Endothelial cell of umbilical vein (primary cell): ENCODE results near the gene RPGRIP1L. TPM values are rescaled to one million over a fixed set of nuclear protein-coding genes. Genes with fewer than 3 reads are reported as not detected.

Experiments
- BruUV-seq: library from RNA; stranded (reverse); fragments of 400-500 nt; replicated peaks from 2 replicates; lab custom pipeline; 2021; lab: Mats Ljungman, UMichigan
- CTCF ChIA-PET: fragments of 300-600, 350-600 bp; sonication (Branson Sonifier 250); formaldehyde crosslinking; loops from one replicate; lab custom pipeline; 2021; ENCODE audit warnings: antibody characterized with exemption, inconsistent platforms; lab: Charles Lee
- POLR2A ChIA-PET: fragments of 300-600, 350-600 bp; sonication (Branson Sonifier 250); formaldehyde crosslinking; loops from one replicate; lab custom pipeline; 2021; ENCODE audit warnings: antibody characterized with exemption, inconsistent platforms; lab: Charles Lee
- DNase-seq: peaks from one replicate; pipeline ENCODE4 v3.0.0-alpha.2; 2011; ENCODE audit warnings: low read depth, low spot score
- FAIRE-seq: peaks from 2 replicates; lab custom pipeline; 2011; peaks lifted over from hg19 to GRCh38; lab: Jason Lieb, UNC
- H2AFZ ChIP-seq: 2 replicates; pipeline ENCODE4 v1.6.0; 2012; ENCODE audit warnings: low read depth, low read length, control low read depth, inconsistent platforms
- H3K27ac ChIP-seq: 2 replicates; pipeline ENCODE4 v1.5.1; 2011; ENCODE audit warnings: low read depth, mild to moderate bottlenecking, control low read depth, low read length, moderate library complexity; ENCODE audit not compliant: insufficient read depth
- H3K27me3 ChIP-seq, 2 experiments: 2 replicates each; pipeline versions ENCODE4 v1.6.0 to v1.6.1; 2011; ENCODE audit warnings: low read length in 2 of 2, mixed read lengths in 1 of 2; ENCODE audit not compliant: control insufficient read depth in 2 of 2, insufficient read depth in 2 of 2
- H3K36me3 ChIP-seq, 2 experiments: 2 replicates in 1 of 2; 3 replicates in 1 of 2; pipeline ENCODE4 v1.5.1; 2011; ENCODE audit warnings: low read length in 2 of 2, mild to moderate bottlenecking in 1 of 2, moderate library complexity in 1 of 2; ENCODE audit not compliant: control insufficient read depth in 2 of 2, insufficient read depth in 2 of 2; ENCODE audit errors: extremely low read depth in 1 of 2
- H3K4me1 ChIP-seq: 3 replicates; pipeline ENCODE4 v1.5.1; 2011; ENCODE audit warnings: mild to moderate bottlenecking, low read length; ENCODE audit not compliant: control insufficient read depth, insufficient read depth; ENCODE audit errors: extremely low read depth
- H3K4me2 ChIP-seq: 2 replicates; pipeline ENCODE4 v1.6.1; 2011; ENCODE audit warnings: low read length, control low read depth, mixed read lengths; ENCODE audit not compliant: insufficient read depth
- H3K4me3 ChIP-seq, 3 experiments: fragments of 200-600 bp in 1 of 3; sonication (generic), shearing (Covaris generic) in 1 of 3; replicated peaks in 1 of 3; 2 replicates each; pipeline ENCODE4 v1.5.1; 2011 to 2016; ENCODE audit warnings: control low read depth in 3 of 3, low read length in 3 of 3, mild to moderate bottlenecking in 2 of 3, inconsistent platforms in 1 of 3, low read depth in 1 of 3, moderate library complexity in 1 of 3; ENCODE audit not compliant: insufficient read depth in 1 of 3
- H3K79me2 ChIP-seq: 2 replicates; pipeline ENCODE4 v1.6.0; 2012; ENCODE audit warnings: low read length, inconsistent platforms; ENCODE audit not compliant: control insufficient read depth, insufficient read depth
- H3K9ac ChIP-seq: replicated peaks from 2 replicates; pipeline ENCODE3; 2011; ENCODE audit warnings: low read length, control low read depth; ENCODE audit not compliant: insufficient read depth; ENCODE audit errors: extremely low read depth
- H3K9me1 ChIP-seq: replicated peaks from 3 replicates; pipeline ENCODE4 v1.6.0; 2011; ENCODE audit warnings: mild to moderate bottlenecking, low read length; ENCODE audit not compliant: control insufficient read depth, insufficient read depth; ENCODE audit errors: extremely low read depth
- H3K9me3 ChIP-seq: replicated peaks from 2 replicates; pipeline ENCODE4 v1.5.1; 2012; ENCODE audit warnings: low read length, inconsistent platforms; ENCODE audit not compliant: control insufficient read depth, insufficient read depth
- H4K20me1 ChIP-seq: replicated peaks from 2 replicates; pipeline ENCODE3; 2011; ENCODE audit warnings: mild to moderate bottlenecking, low read length; ENCODE audit not compliant: control insufficient read depth, insufficient read depth; ENCODE audit errors: extremely low read depth
- CTCF ChIP-seq, 2 donors: IDR thresholded peaks; 1 replicate in 1 of 2; 2 replicates in 1 of 2; pipeline ENCODE4 v1.5.1; 2011; ENCODE audit warnings: low read length in 2 of 2, mild to moderate bottlenecking in 2 of 2, moderate library complexity in 2 of 2, control low read depth in 1 of 2, inconsistent platforms in 1 of 2, low read depth in 1 of 2; ENCODE audit not compliant: insufficient read depth in 1 of 2; ENCODE audit errors: extremely low read depth in 1 of 2
- EZH2 ChIP-seq: IDR thresholded peaks from 2 replicates; pipeline ENCODE4 v1.6.1; 2012; ENCODE audit warnings: borderline replicate concordance, low read depth, mild to moderate bottlenecking, moderate library complexity, low read length, inconsistent platforms; ENCODE audit not compliant: severe bottlenecking
- FOS ChIP-seq: IDR thresholded peaks from 2 replicates; pipeline ENCODE4 v1.6.1; 2011; ENCODE audit warnings: mild to moderate bottlenecking, low read length, moderate library complexity, borderline replicate concordance; ENCODE audit not compliant: insufficient read depth
- GATA2 ChIP-seq: IDR thresholded peaks from 2 replicates; pipeline ENCODE4 v1.7.0; 2011; ENCODE audit warnings: low read depth, mild to moderate bottlenecking, moderate library complexity, mixed read lengths, low read length; ENCODE audit not compliant: insufficient read length, insufficient read depth
- JUN ChIP-seq: IDR thresholded peaks from 2 replicates; pipeline ENCODE4 v1.6.1; 2011; ENCODE audit warnings: borderline replicate concordance, low read depth; ENCODE audit not compliant: insufficient read length, insufficient read depth
- MAX ChIP-seq: IDR thresholded peaks from 2 replicates; pipeline ENCODE4 v1.6.1; 2011; ENCODE audit not compliant: insufficient read depth, insufficient read length
- MYC ChIP-seq: IDR thresholded peaks from one replicate; pipeline ENCODE4 v1.6.1; 2011; ENCODE audit warnings: mild to moderate bottlenecking, low read depth, low read length
- POLR2A ChIP-seq: IDR thresholded peaks from 2 replicates; pipeline ENCODE4 v1.6.1; 2012; ENCODE audit warnings: low read depth, mild to moderate bottlenecking, control low read depth, low read length
- POLR2AphosphoS5 ChIP-seq: IDR thresholded peaks from 2 replicates; pipeline ENCODE4 v1.6.1; 2012; ENCODE audit warnings: low read depth, mild to moderate bottlenecking, control low read depth, low read length, moderate library complexity; ENCODE audit not compliant: insufficient read depth
- dilution Hi-C: fragments of 300-500 bp; cut with MboI; formaldehyde crosslinking; loops from one replicate; pipeline ENCODE4 v1.15.0; 2019; ENCODE audit warnings: low sequenced_read_pairs; ENCODE audit not compliant: extremely low pct_ligation_motif_present
- intact Hi-C: fragments of 100-400 bp; cut with micrococcal nuclease; formaldehyde crosslinking; loops from one replicate; pipeline ENCODE4 v1.10.0; 2022
- polyA plus RNA-seq, 4 experiments: library from polyadenylated mRNA; depleted of rRNA in 3 of 4; stranded (reverse) in 3 of 4; unstranded in 1 of 4; fragments of >200 nt; gene quantifications; 2 replicates each; pipeline versions ENCODE4 v1.2.1 to v1.2.3, GENCODE V29; 2011 to 2012; ENCODE audit warnings: missing spikeins in 1 of 4
- total RNA-seq: library from RNA; stranded (reverse); gene quantifications from 2 replicates; pipeline ENCODE4 v1.2.3, GENCODE V29; 2021

Gene RPGRIP1L
- total and polyA plus RNA-seq, 2 donors (not counting 3 experiments of a cell fraction or from before 2014, with no cell fraction given): 3.2 to 13.2 TPM

GRCh38 chr16:53740933-53741531 is 37.4 kb upstream of the RPGRIP1L start:
- Histone ChIP-seq H3K9me1 (no peaks in the 10 kb centered on the region), H4K20me1 (no peaks in the 10 kb centered on the region), H3K4me1 (peaks cover 11% of the 10 kb centered on the region), H3K9ac (no peak overlapping the region), H3K36me3 (no peaks in the 10 kb centered on the region), H3K9me3 (no peaks in the 10 kb centered on the region), H2AFZ (no peak overlapping the region), H3K4me2 (no peak overlapping the region), H3K4me3 (no peak overlapping the region), H3K27ac (no peak overlapping the region), H3K27me3 (no peaks in the 10 kb centered on the region), H3K79me2 (peaks cover 12% of the 10 kb centered on the region)
- TF ChIP-seq GATA2 (no peak), EZH2 (no peak), POLR2AphosphoS5 (no peak), MAX (no peak), POLR2A (no peak), MYC (no peak), FOS (no peak), CTCF (IDR thresholded peaks at IDR 0.05; ENCODE audit: extremely low read depth in 1 of 2, insufficient read depth in 1 of 2, low read depth in 1 of 2, low read length in 2 of 2) (no peak), JUN (no peak)
- dilution Hi-C loops: no loop called here
- no TSS peak for BruUV-seq
- FAIRE-seq: no peak
- CTCF ChIA-PET: interaction anchor here (0.7 to 1.7 kb wide), 6 partner anchors 12 to 151 kb away, joined by 3 to 4 read pairs (median 3); no protein-coding TSS in a partner anchor
- no peak for DNase-seq
- intact Hi-C loops: no loop called here
- POLR2A ChIA-PET: no interaction called here
